ENCODE results near the gene REXO5.

- TF ChIP-seq CTCF (IDR thresholded peaks at IDR 0.05) (no peak), ZFX (IDR thresholded peaks at IDR 0.05; ENCODE audit: borderline replicate concordance) (no peak)
Measured at GRCh38 chr16:20812510-20812909, 6.2 kb downstream of the REXO5 start.

Measured in 22Rv1 (cell line).